ENCODE results near the gene LY9. TPM values are rescaled to one million over a fixed set of nuclear protein-coding genes. Genes with fewer than 3 reads are reported as not detected.

LY9 gene
- polyA plus RNA-seq, 3 donors: 1.4 to 2.7 (median 1.7) TPM

DNA sequence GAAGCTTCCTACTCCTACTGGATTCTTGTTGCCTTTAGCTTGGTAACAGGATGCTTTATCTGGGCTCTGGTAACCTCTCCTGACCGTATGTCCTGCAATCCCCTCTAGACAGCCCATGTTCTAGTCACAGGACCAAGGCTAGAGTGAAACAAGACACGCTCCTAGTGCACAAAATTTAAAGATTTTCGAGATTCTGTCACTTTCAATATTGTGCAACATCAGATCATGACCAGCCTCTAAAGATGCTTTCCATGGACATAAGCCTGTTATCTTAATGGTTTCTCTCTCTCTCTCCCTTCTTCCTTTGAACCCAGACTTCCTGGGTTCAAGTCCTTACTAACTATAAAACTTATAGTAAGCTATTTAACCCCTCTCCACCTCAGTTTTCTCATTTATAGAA is 1.6 kb upstream of the LY9 start:
- DNase-seq: no peak
- no peak overlapping the region for H3K4me3 Mint-ChIP-seq
- no peaks in the 10 kb centered on the region for H3K36me3 Mint-ChIP-seq
- H3K4me1 Mint-ChIP-seq: peaks cover 38% of the 10 kb centered on the region
- no peak overlapping the region for H3K4me3 ChIP-seq (replicated peaks in 1 of 3; ENCODE audit: low read depth in 2 of 3, low read length in 3 of 3)
- H3K27ac ChIP-seq (ENCODE audit: low read depth in 1 of 2, low read length in 2 of 2): no peak overlapping the region
- peaks cover 0 to 3% (median 2%) of the 10 kb centered on the region in 3 donors for H3K27me3 Mint-ChIP-seq (ENCODE audit: low read depth in 3 of 3)
- 24% methylated on average over 3 of the region's 3 CpGs for WGBS (ENCODE audit: insufficient coverage)
- H3K9me3 Mint-ChIP-seq: peaks cover 0 to 4% (median 0%) of the 10 kb centered on the region in 7 donors
- no peaks in the 10 kb centered on the region for H4K20me1 ChIP-seq (ENCODE audit: insufficient read depth, low read length)
- H3K9me3 ChIP-seq (replicated peaks in 1 of 2; ENCODE audit: control insufficient read depth in 1 of 2, insufficient read depth in 1 of 2, low read length in 2 of 2): no peaks in the 10 kb centered on the region
- no peaks in the 10 kb centered on the region for H3K36me3 ChIP-seq (replicated peaks in 1 of 2; ENCODE audit: control insufficient read depth in 1 of 2, insufficient read depth in 2 of 2, low read length in 2 of 2)
- H3K27ac Mint-ChIP-seq: peak overlapping the region in 2 of 7 donors; percentile 8 to 40
- H3K79me2 ChIP-seq (ENCODE audit: insufficient read depth, low read length): no peaks in the 10 kb centered on the region
- no peak overlapping the region for H3K4me2 ChIP-seq (replicated peaks; ENCODE audit: extremely low read depth, low read length, poor library complexity, severe bottlenecking)
- no peak overlapping the region for H2AFZ ChIP-seq (ENCODE audit: insufficient read depth, low read depth, low read length, poor library complexity, severe bottlenecking)
- H3K27me3 ChIP-seq (ENCODE audit: control insufficient read depth in 2 of 2, insufficient read depth in 2 of 2, low read length in 2 of 2): no peaks in the 10 kb centered on the region
- no peak overlapping the region for H3K9ac ChIP-seq (ENCODE audit: insufficient read depth, low read length, poor library complexity, severe bottlenecking)
- H3K4me1 ChIP-seq (ENCODE audit: control insufficient read depth in 1 of 2, insufficient read depth in 2 of 2, low read length in 2 of 2): peaks cover 18 to 32% of the 10 kb centered on the region in 2 donors
- intact Hi-C loops (cut with micrococcal nuclease): loop anchor here in 1 of 2 donors (10.0 kb wide), 1 partner anchor 90 kb away; no protein-coding TSS in a partner anchor
- TF ChIP-seq, protein P1, sequence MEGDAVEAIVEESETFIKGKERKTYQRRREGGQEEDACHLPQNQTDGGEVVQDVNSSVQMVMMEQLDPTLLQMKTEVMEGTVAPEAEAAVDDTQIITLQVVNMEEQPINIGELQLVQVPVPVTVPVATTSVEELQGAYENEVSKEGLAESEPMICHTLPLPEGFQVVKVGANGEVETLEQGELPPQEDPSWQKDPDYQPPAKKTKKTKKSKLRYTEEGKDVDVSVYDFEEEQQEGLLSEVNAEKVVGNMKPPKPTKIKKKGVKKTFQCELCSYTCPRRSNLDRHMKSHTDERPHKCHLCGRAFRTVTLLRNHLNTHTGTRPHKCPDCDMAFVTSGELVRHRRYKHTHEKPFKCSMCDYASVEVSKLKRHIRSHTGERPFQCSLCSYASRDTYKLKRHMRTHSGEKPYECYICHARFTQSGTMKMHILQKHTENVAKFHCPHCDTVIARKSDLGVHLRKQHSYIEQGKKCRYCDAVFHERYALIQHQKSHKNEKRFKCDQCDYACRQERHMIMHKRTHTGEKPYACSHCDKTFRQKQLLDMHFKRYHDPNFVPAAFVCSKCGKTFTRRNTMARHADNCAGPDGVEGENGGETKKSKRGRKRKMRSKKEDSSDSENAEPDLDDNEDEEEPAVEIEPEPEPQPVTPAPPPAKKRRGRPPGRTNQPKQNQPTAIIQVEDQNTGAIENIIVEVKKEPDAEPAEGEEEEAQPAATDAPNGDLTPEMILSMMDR (IDR thresholded peaks at IDR 0.05): no peak

DNA sequence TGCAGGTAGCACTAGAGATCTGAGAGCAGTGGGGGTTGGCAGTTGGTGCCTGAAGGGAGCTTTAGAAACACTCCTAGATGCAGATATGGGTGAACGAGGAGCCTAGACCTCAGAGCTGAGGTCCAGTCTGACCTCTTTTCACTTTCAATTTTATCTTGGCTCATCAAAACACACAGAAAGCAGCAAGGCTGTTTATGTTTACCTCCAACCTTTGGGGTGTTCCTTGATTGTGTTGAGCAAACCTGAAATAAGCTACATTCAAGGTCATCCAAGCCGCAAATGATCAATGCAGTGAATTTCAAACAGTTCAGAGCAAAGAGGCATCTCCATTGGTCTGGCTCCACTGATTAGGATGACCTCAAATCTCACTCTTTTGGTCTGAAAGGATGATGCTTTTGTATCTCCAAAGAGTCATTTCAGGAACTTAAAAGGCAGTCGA is 1.3 kb downstream of the LY9 start:
- intact Hi-C loops (cut with micrococcal nuclease): loop anchor here in 1 of 2 donors (10.0 kb wide), 1 partner anchor 92 kb away; no protein-coding TSS in a partner anchor
- Mint-ChIP-seq H3K36me3 (no peaks in the 10 kb centered on the region), H3K9me3 (peaks cover 0 to 4% (median 0%) of the 10 kb centered on the region in 7 donors), H3K4me3 (peak overlapping the region in 1 of 2 donors; percentile 51), H3K4me1 (peaks cover 33% of the 10 kb centered on the region), H3K27me3 (ENCODE audit: low read depth in 3 of 3) (peaks cover 0 to 3% (median 2%) of the 10 kb centered on the region in 3 donors), H3K27ac (peak overlapping the region in 3 of 7 donors; percentile 35 to 94 (median 51))
- Histone ChIP-seq H3K4me3 (replicated peaks in 1 of 3; ENCODE audit: low read depth in 2 of 3, low read length in 3 of 3) (no peak overlapping the region), H4K20me1 (ENCODE audit: insufficient read depth, low read length) (no peaks in the 10 kb centered on the region), H3K9ac (ENCODE audit: insufficient read depth, low read length, poor library complexity, severe bottlenecking) (no peak overlapping the region), H3K27me3 (ENCODE audit: control insufficient read depth in 2 of 2, insufficient read depth in 2 of 2, low read length in 2 of 2) (no peaks in the 10 kb centered on the region), H3K27ac (ENCODE audit: low read depth in 1 of 2, low read length in 2 of 2) (no peak overlapping the region), H3K4me1 (ENCODE audit: control insufficient read depth in 1 of 2, insufficient read depth in 2 of 2, low read length in 2 of 2) (peaks cover 18 to 22% of the 10 kb centered on the region in 2 donors), H3K36me3 (replicated peaks in 1 of 2; ENCODE audit: control insufficient read depth in 1 of 2, insufficient read depth in 2 of 2, low read length in 2 of 2) (no peaks in the 10 kb centered on the region), H2AFZ (ENCODE audit: insufficient read depth, low read depth, low read length, poor library complexity, severe bottlenecking) (no peak overlapping the region), H3K4me2 (replicated peaks; ENCODE audit: extremely low read depth, low read length, poor library complexity, severe bottlenecking) (no peak overlapping the region), H3K9me3 (replicated peaks in 1 of 2; ENCODE audit: control insufficient read depth in 1 of 2, insufficient read depth in 1 of 2, low read length in 2 of 2) (no peaks in the 10 kb centered on the region), H3K79me2 (ENCODE audit: insufficient read depth, low read length) (no peaks in the 10 kb centered on the region)
- TF ChIP-seq, protein P1 (IDR thresholded peaks at IDR 0.05): no peak
- 80% methylated on average over 1 of the region's 3 CpGs for WGBS (ENCODE audit: insufficient coverage)
- DNase-seq: no peak

Data from CD14-positive monocyte (primary cell).